GM19397 (cell line): ENCODE data around the gene TBC1D16.

Experiments
- ATAC-seq: cut with Tn5 transposase; IDR thresholded peaks from one replicate; pipeline ENCODE4 v1.9.1; 2021; ENCODE audit warnings: mild to moderate bottlenecking, moderate library complexity; ENCODE audit not compliant: unreplicated experiment

The TBC1D16 gene

GRCh38 chr17:79919164-79919585 is 116.5 kb downstream of the TBC1D16 start:
- ATAC-seq = no peak

GRCh38 chr17:79918581-79919163 is 117.0 kb downstream of the TBC1D16 start:
- no peak for ATAC-seq

GRCh38 chr17:79917902-79918484 is 117.7 kb downstream of the TBC1D16 start:
- ATAC-seq = no peak

GRCh38 chr17:79916991-79917901 is 118.4 kb downstream of the TBC1D16 start:
- no peak for ATAC-seq

- ATAC-seq = no peak
These were observed 119.2 kb downstream of the TBC1D16 start for GRCh38 chr17:79916506-79916905.

GRCh38 chr17:79915850-79916430 is 119.7 kb downstream of the TBC1D16 start:
- no peak for ATAC-seq

GRCh38 chr17:79914813-79915740 is 120.6 kb downstream of the TBC1D16 start:
- no peak for ATAC-seq

GRCh38 chr17:79913896-79914812 is 121.5 kb downstream of the TBC1D16 start:
- no peak for ATAC-seq

- no peak for ATAC-seq
These were observed 122.2 kb downstream of the TBC1D16 start for GRCh38 chr17:79913451-79913850.

- ATAC-seq = no peak
These were observed 122.9 kb downstream of the TBC1D16 start for GRCh38 chr17:79912552-79913330.

- ATAC-seq = no peak
These were observed 124.0 kb downstream of the TBC1D16 start for GRCh38 chr17:79911430-79912399.

GRCh38 chr17:79910985-79911361 is 124.7 kb downstream of the TBC1D16 start:
- ATAC-seq = no peak

- no peak for ATAC-seq
These were observed 126.6 kb downstream of the TBC1D16 start for GRCh38 chr17:79909121-79909520.

GRCh38 chr17:79907850-79908249 is 127.8 kb downstream of the TBC1D16 start:
- no peak for ATAC-seq

- no peak for ATAC-seq
These were observed 128.4 kb downstream of the TBC1D16 start for GRCh38 chr17:79907217-79907715.

GRCh38 chr17:79905832-79906231 is 129.8 kb downstream of the TBC1D16 start:
- ATAC-seq = no peak

- no peak for ATAC-seq
These were observed 130.8 kb downstream of the TBC1D16 start for GRCh38 chr17:79904865-79905264.
